K562 (cell line): ENCODE data around the gene C22orf39. TPM values are rescaled to one million over a fixed set of nuclear protein-coding genes. Genes with fewer than 3 reads are reported as not detected.

Experiments
- ARID1B ChIP-seq: fragments of 450-650 bp; IDR thresholded peaks from 2 replicates; pipeline ENCODE4 v1.6.1; 2016; ENCODE audit warnings: antibody characterized with exemption, mild to moderate bottlenecking, inconsistent platforms
- BRD9 ChIP-seq: fragments of 450-650 bp; IDR thresholded peaks from 2 replicates; pipeline ENCODE4 v1.6.1; 2018; ENCODE audit warnings: low read depth; ENCODE audit not compliant: partially characterized antibody
- CXXC5 ChIP-seq: fragments of 250-450 bp; sonication (Bioruptor Pico); IDR thresholded peaks from 2 replicates; pipeline ENCODE4 v1.8.0; 2022; ENCODE audit warnings: inconsistent platforms, mild to moderate bottlenecking, moderate library complexity
- GABPB2 ChIP-seq: fragments of 250-450 bp; sonication (Bioruptor Pico); conservative IDR thresholded peaks from 2 replicates; pipeline ENCODE4 v1.5.1; 2021; ENCODE audit warnings: mild to moderate bottlenecking
- GMEB1 ChIP-seq: fragments of 250-450 bp; sonication (Bioruptor Pico); IDR thresholded peaks from 2 replicates; pipeline ENCODE4 v1.4.0; 2020; ENCODE audit warnings: mild to moderate bottlenecking
- HDAC1 ChIP-seq, 2 experiments: fragments of 450-650 bp; IDR thresholded peaks; 2 replicates each; pipeline ENCODE4 v1.6.1; 2016 to 2017; ENCODE audit warnings: inconsistent platforms in 1 of 2, mild to moderate bottlenecking in 1 of 2, moderate library complexity in 1 of 2
- L3MBTL2 ChIP-seq: fragments of 450-650 bp; IDR thresholded peaks from 2 replicates; pipeline ENCODE4 v1.6.1; 2016; ENCODE audit warnings: mild to moderate bottlenecking, moderate library complexity
- MLX ChIP-seq, 2 experiments: fragments of 450-650 bp in 1 of 2; sonication (generic) in 1 of 2; formaldehyde crosslinking; conservative IDR thresholded peaks; 2 replicates each; pipeline versions ENCODE4 v1.4.0 to v1.8.1; 2020 to 2022; ENCODE audit warnings: mild to moderate bottlenecking in 1 of 2, missing genetic modification reagents in 1 of 2
- MXI1 ChIP-seq: IDR thresholded peaks from 2 replicates; pipeline ENCODE4 v1.6.1; 2011; ENCODE audit warnings: low read depth, mild to moderate bottlenecking, improper control_type of control experiment, low read length
- OTX1 ChIP-seq: fragments of 450-650 bp; formaldehyde crosslinking; IDR thresholded peaks from 2 replicates; pipeline ENCODE4 v1.4.0; 2022; ENCODE audit warnings: mild to moderate bottlenecking
- PHF8 ChIP-seq: fragments of 200-600 bp; sonication (generic); IDR thresholded peaks from 2 replicates; pipeline ENCODE4 v1.6.1; 2012; ENCODE audit warnings: mixed run types, mild to moderate bottlenecking, inconsistent platforms, low read length, moderate library complexity, borderline replicate concordance
- REST ChIP-seq, 2 experiments: fragments of 450-650 bp; formaldehyde crosslinking in 1 of 2; IDR thresholded peaks; 2 replicates each; pipeline versions ENCODE4 v1.4.0 to v1.6.1; 2014 to 2020; ENCODE audit warnings: mild to moderate bottlenecking in 2 of 2, borderline replicate concordance in 1 of 2, low read depth in 1 of 2
- TBP ChIP-seq: optimal IDR thresholded peaks from 2 replicates; pipeline ENCODE3; 2011; ENCODE audit warnings: low read depth, low read length, improper control_type of control experiment
- ZNF644 ChIP-seq: fragments of 200-800 bp; sonication (Bioruptor generic); IDR thresholded peaks from 2 replicates; pipeline ENCODE4 v1.6.1; 2016; ENCODE audit warnings: low read depth, missing genetic modification characterization, missing compliant biosample characterization
- ZNF655 ChIP-seq: fragments of 250-450 bp; sonication (Bioruptor Pico); IDR thresholded peaks from 2 replicates; pipeline ENCODE4 v1.5.0; 2021
- polyA plus RNA-seq, 8 experiments: library from polyadenylated mRNA; depleted of rRNA in 4 of 8; stranded (reverse) in 5 of 8; unstranded in 3 of 8; fragments of >200 nt; fragmentation: Nextera tagmentation in 2 of 8; fragmentation: Illumina TruSeq in 1 of 8; extraction: Ambion mirVana in 2 of 8; extraction: Trizol in 1 of 8; gene quantifications; 2 replicates each; pipeline versions ENCODE4 v1.2.1 to v1.2.3, GENCODE V29; 2011 to 2014; ENCODE audit warnings: inconsistent platforms in 1 of 8, missing spikeins in 1 of 8
- total RNA-seq, 7 experiments: library from RNA; depleted of rRNA in 6 of 7; stranded (reverse); fragments of >200 nt in 6 of 7; fragmentation: Illumina TruSeq in 2 of 7; extraction: Trizol in 2 of 7; gene quantifications; 2 replicates each; pipeline versions ENCODE4 v1.2.1 to v1.2.3, GENCODE V29; 2011 to 2021; ENCODE audit warnings: low replicate concordance in 1 of 7

The C22orf39 gene
- total and polyA plus RNA-seq, 9 of the 15 experiments (the other 6 are each of a cell fraction or from before 2014, with no cell fraction given), result 20.4 to 139 (median 66.8) TPM

GRCh38 chr22:19448076-19448607, 631 bp upstream of the C22orf39 start (continued):
- TF ChIP-seq HDAC1 (IDR thresholded peaks at IDR 0.05), result peak in 1 of 2 experiments; percentile 67; a peak in 1 of 4 replicates
- 0 out of 2 replicates have a peak, but pooled peaks have one; percentile 11 for TF ChIP-seq L3MBTL2
- no peak for TF ChIP-seq BRD9
- no peak for TF ChIP-seq TBP
- peak; percentile 52; the same call in 1 of the 2 replicates for TF ChIP-seq GABPB2 (CRISPR knock-in tag)
- no peak for TF ChIP-seq CXXC5 (CRISPR knock-in tag)
- TF ChIP-seq MXI1, result no peak
- no peak for TF ChIP-seq PHF8
- TF ChIP-seq ZNF644 (tag), result no peak
- no peak for TF ChIP-seq REST (IDR thresholded peaks at IDR 0.05; ENCODE audit: borderline replicate concordance)
- TF ChIP-seq REST (CRISPR knock-in tag; IDR thresholded peaks at IDR 0.05; ENCODE audit: low read depth), result 0 out of 2 replicates have a peak, but pooled peaks have one; percentile 50
- TF ChIP-seq MLX (CRISPR knock-in tag; conservative IDR thresholded peaks at IDR 0.05), result 0 out of 4 replicates have a peak, but pooled peaks of 1 of the 2 experiments have one; percentile 65
- peak; percentile 64; the same call in 1 of the 2 replicates for TF ChIP-seq OTX1 (CRISPR knock-in tag)
- no peak for TF ChIP-seq GMEB1 (CRISPR knock-in tag)
- TF ChIP-seq ZNF655 (CRISPR knock-in tag), result no peak
- TF ChIP-seq ARID1B, result peak; percentile 31; the same call in 1 of the 2 replicates
